ENCODE results near the gene SLC38A5.

Gene SLC38A5

GRCh38 chrX:48515842-48516241 is 45.8 kb upstream of the SLC38A5 start:
- no CpG with 5 or more reads among the region's 10 CpGs for WGBS, 2 donors (ENCODE audit: extremely low coverage in 2 of 2, insufficient read length in 2 of 2, insufficient replicate concordance in 1 of 2)
- H2BK5ac ChIP-seq (ENCODE audit: low read length) = no peak overlapping the region
- H2BK12ac ChIP-seq (ENCODE audit: low read length) = no peak overlapping the region
- H3K9me3 ChIP-seq (replicated peaks in 1 of 2; ENCODE audit: control insufficient read depth in 2 of 2, insufficient read depth in 1 of 2, low read depth in 1 of 2, low read length in 2 of 2) = no peaks in the 10 kb centered on the region
- no peaks in the 10 kb centered on the region for H3K27me3 ChIP-seq (ENCODE audit: control insufficient read depth in 3 of 3, insufficient read depth in 3 of 3, low read depth in 1 of 3, low read length in 3 of 3)
- no peak overlapping the region for H2AFZ ChIP-seq (ENCODE audit: low read length)
- no peak overlapping the region for H2BK120ac ChIP-seq (ENCODE audit: low read depth, low read length)
- no peak overlapping the region for H3K23ac ChIP-seq (ENCODE audit: low read depth, low read length, poor library complexity)
- no peaks in the 10 kb centered on the region for H3K79me1 ChIP-seq (ENCODE audit: low read depth, low read length)
- no peak overlapping the region for H3K9ac ChIP-seq (ENCODE audit: low read depth, low read length, poor library complexity)
- H3K36me3 ChIP-seq (replicated peaks in 1 of 2; ENCODE audit: control insufficient read depth in 2 of 2, insufficient read depth in 2 of 2, low read length in 2 of 2) = peaks cover 1 to 3% of the 10 kb centered on the region in 2 donors
- no peak for DNase-seq (ENCODE audit: low spot score)
- H4K91ac ChIP-seq (ENCODE audit: low read depth, low read length, poor library complexity) = no peak overlapping the region
- H3K27ac ChIP-seq (replicated peaks; ENCODE audit: low read length) = no peak overlapping the region
- H3K4ac ChIP-seq (ENCODE audit: low read length) = no peak overlapping the region
- H3K18ac ChIP-seq (ENCODE audit: low read length) = no peak overlapping the region
- no peaks in the 10 kb centered on the region for H3K4me1 ChIP-seq (ENCODE audit: control insufficient read depth in 2 of 2, insufficient read depth in 1 of 2, low read depth in 1 of 2, low read length in 2 of 2)
- no peak overlapping the region for H2AK5ac ChIP-seq (ENCODE audit: low read depth, low read length)
- H2BK15ac ChIP-seq (ENCODE audit: low read length) = no peak overlapping the region
- no peak overlapping the region for H4K8ac ChIP-seq (ENCODE audit: low read depth, low read length)
- no peak overlapping the region for H3K4me3 ChIP-seq (ENCODE audit: low read length in 2 of 2)
- H3K4me2 ChIP-seq (ENCODE audit: insufficient read depth, low read length, poor library complexity, severe bottlenecking) = no peak overlapping the region
- H3K14ac ChIP-seq (ENCODE audit: low read length) = no peak overlapping the region

GRCh38 chrX:48514868-48515460 is 44.9 kb upstream of the SLC38A5 start:
- no peak overlapping the region for H4K8ac ChIP-seq (ENCODE audit: low read depth, low read length)
- H3K27ac ChIP-seq (replicated peaks; ENCODE audit: low read length) = no peak overlapping the region
- no peak overlapping the region for H3K4me3 ChIP-seq (ENCODE audit: low read length in 2 of 2)
- H3K23ac ChIP-seq (ENCODE audit: low read depth, low read length, poor library complexity) = no peak overlapping the region
- H3K79me1 ChIP-seq (ENCODE audit: low read depth, low read length) = no peaks in the 10 kb centered on the region
- H3K9ac ChIP-seq (ENCODE audit: low read depth, low read length, poor library complexity) = no peak overlapping the region
- H2BK120ac ChIP-seq (ENCODE audit: low read depth, low read length) = no peak overlapping the region
- H2AFZ ChIP-seq (ENCODE audit: low read length) = no peak overlapping the region
- no peak overlapping the region for H3K4ac ChIP-seq (ENCODE audit: low read length)
- H3K27me3 ChIP-seq (ENCODE audit: control insufficient read depth in 3 of 3, insufficient read depth in 3 of 3, low read depth in 1 of 3, low read length in 3 of 3) = no peaks in the 10 kb centered on the region
- H2AK5ac ChIP-seq (ENCODE audit: low read depth, low read length) = no peak overlapping the region
- no peak overlapping the region for H3K4me2 ChIP-seq (ENCODE audit: insufficient read depth, low read length, poor library complexity, severe bottlenecking)
- no peak overlapping the region for H2BK5ac ChIP-seq (ENCODE audit: low read length)
- no peak overlapping the region for H2BK12ac ChIP-seq (ENCODE audit: low read length)
- no peak overlapping the region for H3K18ac ChIP-seq (ENCODE audit: low read length)
- H4K91ac ChIP-seq (ENCODE audit: low read depth, low read length, poor library complexity) = no peak overlapping the region
- H3K36me3 ChIP-seq (replicated peaks in 1 of 2; ENCODE audit: control insufficient read depth in 2 of 2, insufficient read depth in 2 of 2, low read length in 2 of 2) = peaks cover 1 to 3% of the 10 kb centered on the region in 2 donors
- WGBS, 2 donors (ENCODE audit: extremely low coverage in 2 of 2, insufficient read length in 2 of 2, insufficient replicate concordance in 1 of 2) = no CpG with 5 or more reads among the region's 9 CpGs
- DNase-seq (ENCODE audit: low spot score) = no peak
- H3K14ac ChIP-seq (ENCODE audit: low read length) = no peak overlapping the region
- H3K9me3 ChIP-seq (replicated peaks in 1 of 2; ENCODE audit: control insufficient read depth in 2 of 2, insufficient read depth in 1 of 2, low read depth in 1 of 2, low read length in 2 of 2) = no peaks in the 10 kb centered on the region
- no peak overlapping the region for H2BK15ac ChIP-seq (ENCODE audit: low read length)
- H3K4me1 ChIP-seq (ENCODE audit: control insufficient read depth in 2 of 2, insufficient read depth in 1 of 2, low read depth in 1 of 2, low read length in 2 of 2) = no peaks in the 10 kb centered on the region

- Histone ChIP-seq H3K9me3 (replicated peaks in 1 of 2; ENCODE audit: control insufficient read depth in 2 of 2, insufficient read depth in 1 of 2, low read depth in 1 of 2, low read length in 2 of 2) (no peaks in the 10 kb centered on the region), H3K36me3 (replicated peaks in 1 of 2; ENCODE audit: control insufficient read depth in 2 of 2, insufficient read depth in 2 of 2, low read length in 2 of 2) (peaks cover 1 to 3% of the 10 kb centered on the region in 2 donors), H3K9ac (ENCODE audit: low read depth, low read length, poor library complexity) (no peak overlapping the region), H3K14ac (ENCODE audit: low read length) (no peak overlapping the region), H2BK5ac (ENCODE audit: low read length) (no peak overlapping the region), H3K23ac (ENCODE audit: low read depth, low read length, poor library complexity) (no peak overlapping the region), H3K4me2 (ENCODE audit: insufficient read depth, low read length, poor library complexity, severe bottlenecking) (no peak overlapping the region), H3K4me1 (ENCODE audit: control insufficient read depth in 2 of 2, insufficient read depth in 1 of 2, low read depth in 1 of 2, low read length in 2 of 2) (no peaks in the 10 kb centered on the region), H3K18ac (ENCODE audit: low read length) (no peak overlapping the region), H2AK5ac (ENCODE audit: low read depth, low read length) (no peak overlapping the region), H4K8ac (ENCODE audit: low read depth, low read length) (no peak overlapping the region), H4K91ac (ENCODE audit: low read depth, low read length, poor library complexity) (no peak overlapping the region), H2BK12ac (ENCODE audit: low read length) (no peak overlapping the region), H3K27ac (replicated peaks; ENCODE audit: low read length) (no peak overlapping the region), H2AFZ (ENCODE audit: low read length) (no peak overlapping the region), H3K4me3 (ENCODE audit: low read length in 2 of 2) (no peak overlapping the region), H2BK15ac (ENCODE audit: low read length) (no peak overlapping the region), H3K79me1 (ENCODE audit: low read depth, low read length) (no peaks in the 10 kb centered on the region), H3K4ac (ENCODE audit: low read length) (no peak overlapping the region), H2BK120ac (ENCODE audit: low read depth, low read length) (no peak overlapping the region), H3K27me3 (ENCODE audit: control insufficient read depth in 3 of 3, insufficient read depth in 3 of 3, low read depth in 1 of 3, low read length in 3 of 3) (no peaks in the 10 kb centered on the region)
- DNase-seq (ENCODE audit: low spot score) = no peak
- WGBS, 2 donors (ENCODE audit: extremely low coverage in 2 of 2, insufficient read length in 2 of 2, insufficient replicate concordance in 1 of 2) = no CpG with 5 or more reads among the region's 16 CpGs
These were observed 44.2 kb upstream of the SLC38A5 start for GRCh38 chrX:48514126-48514806.

DNA sequence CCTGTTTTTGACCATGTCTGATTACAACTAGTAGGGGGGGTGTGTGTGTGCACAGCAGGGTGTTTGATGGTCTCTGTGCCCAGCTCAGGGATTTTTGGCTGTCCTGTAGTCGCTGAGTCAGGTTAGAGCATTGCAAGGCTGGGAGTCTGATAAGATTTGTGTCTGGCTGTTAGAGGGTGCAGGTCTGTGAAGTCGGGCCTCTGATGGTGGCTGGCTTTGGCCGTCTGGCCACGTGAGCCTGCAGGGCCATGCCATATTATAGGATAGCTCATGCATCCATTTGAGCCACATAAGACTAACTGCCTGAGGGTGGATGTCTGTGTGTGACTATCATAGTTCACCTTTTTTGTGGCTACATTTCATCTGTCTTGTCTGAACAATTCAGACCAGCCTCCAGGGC is 43.6 kb upstream of the SLC38A5 start:
- Histone ChIP-seq H3K9me3 (replicated peaks in 1 of 2; ENCODE audit: control insufficient read depth in 2 of 2, insufficient read depth in 1 of 2, low read depth in 1 of 2, low read length in 2 of 2) (no peaks in the 10 kb centered on the region), H3K18ac (ENCODE audit: low read length) (no peak overlapping the region), H2AFZ (ENCODE audit: low read length) (no peak overlapping the region), H3K14ac (ENCODE audit: low read length) (no peak overlapping the region), H2BK5ac (ENCODE audit: low read length) (no peak overlapping the region), H2BK15ac (ENCODE audit: low read length) (no peak overlapping the region), H4K8ac (ENCODE audit: low read depth, low read length) (no peak overlapping the region), H4K91ac (ENCODE audit: low read depth, low read length, poor library complexity) (no peak overlapping the region), H3K27me3 (ENCODE audit: control insufficient read depth in 3 of 3, insufficient read depth in 3 of 3, low read depth in 1 of 3, low read length in 3 of 3) (no peaks in the 10 kb centered on the region), H3K36me3 (replicated peaks in 1 of 2; ENCODE audit: control insufficient read depth in 2 of 2, insufficient read depth in 2 of 2, low read length in 2 of 2) (peaks cover 1 to 3% of the 10 kb centered on the region in 2 donors), H3K4me1 (ENCODE audit: control insufficient read depth in 2 of 2, insufficient read depth in 1 of 2, low read depth in 1 of 2, low read length in 2 of 2) (no peaks in the 10 kb centered on the region), H3K4me3 (ENCODE audit: low read length in 2 of 2) (no peak overlapping the region), H2BK12ac (ENCODE audit: low read length) (no peak overlapping the region), H2BK120ac (ENCODE audit: low read depth, low read length) (no peak overlapping the region), H3K4ac (ENCODE audit: low read length) (no peak overlapping the region), H2AK5ac (ENCODE audit: low read depth, low read length) (no peak overlapping the region), H3K79me1 (ENCODE audit: low read depth, low read length) (no peaks in the 10 kb centered on the region), H3K23ac (ENCODE audit: low read depth, low read length, poor library complexity) (no peak overlapping the region), H3K9ac (ENCODE audit: low read depth, low read length, poor library complexity) (no peak overlapping the region), H3K4me2 (ENCODE audit: insufficient read depth, low read length, poor library complexity, severe bottlenecking) (no peak overlapping the region), H3K27ac (replicated peaks; ENCODE audit: low read length) (no peak overlapping the region)
- no CpG with 5 or more reads among the region's 4 CpGs for whole genome bisulfite sequencing, 2 donors (ENCODE audit: extremely low coverage in 2 of 2, insufficient read length in 2 of 2, insufficient replicate concordance in 1 of 2)
- DNase-seq (ENCODE audit: low spot score) = no peak

Data from neuronal stem cell (in vitro differentiated cells).